ENCODE measurements around the gene NOS1. TPM values are rescaled to one million over a fixed set of nuclear protein-coding genes. Genes with fewer than 3 reads are reported as not detected.
"Not testable (repeated sequence)": the region's sequence is repeated elsewhere in the genome, so short reads cannot be mapped to it uniquely, and the experiment has no call there.

NOS1 gene
- total RNA-seq, 2 experiments from 2014 or later = not detected

DNA sequence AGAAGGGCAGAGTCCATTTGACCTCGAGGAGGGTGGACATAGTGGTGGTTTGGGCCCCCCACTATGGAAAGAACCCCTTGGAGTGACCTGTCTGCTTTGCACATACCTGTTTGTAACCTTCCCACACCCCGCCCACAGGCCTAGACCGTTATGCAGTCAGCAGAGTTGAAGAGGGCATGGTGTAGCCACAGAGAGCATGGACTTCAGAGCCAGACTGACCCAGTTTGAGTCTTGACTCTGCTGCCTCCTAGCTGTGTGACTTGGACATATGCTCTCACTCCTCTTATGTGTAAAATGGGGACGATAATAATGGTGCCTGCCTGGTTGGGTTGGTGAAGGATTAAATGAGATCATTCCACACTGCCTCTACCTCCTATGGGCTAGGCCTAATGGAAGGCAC lies 40.9 kb upstream of the NOS1 start:
- no peak for DNase-seq (ENCODE audit: low spot score)
- Histone ChIP-seq H3K36me3 (ENCODE audit: insufficient read depth, low read length) (no peaks in the 10 kb centered on the region), H4K20me1 (ENCODE audit: insufficient read depth, low read length) (no peaks in the 10 kb centered on the region), H3K27ac (ENCODE audit: low read depth, low read length, poor library complexity, severe bottlenecking) (no peak overlapping the region), H3K79me2 (ENCODE audit: insufficient read depth, low read depth, low read length) (no peaks in the 10 kb centered on the region), H3K4me2 (ENCODE audit: low read length) (no peak overlapping the region), H3K9me2 (ENCODE audit: insufficient read depth, low read length) (no peaks in the 10 kb centered on the region), H3K4me3 (ENCODE audit: low read depth, low read length, poor library complexity, severe bottlenecking) (no peak overlapping the region), H3K4me1 (ENCODE audit: insufficient read depth, low read length, poor library complexity, severe bottlenecking) (no peaks in the 10 kb centered on the region), H2AFZ (ENCODE audit: low read length) (no peak overlapping the region), H3K9me3 (ENCODE audit: low read length) (no peaks in the 10 kb centered on the region)
- intact Hi-C loops (cut with micrococcal nuclease; ENCODE audit: unreplicated experiment) = no loop called here
- ChIA-PET CTCF (ENCODE audit: unreplicated experiment) (no interaction called here), POLR2A (no interaction called here)
- TF ChIP-seq, protein P1, sequence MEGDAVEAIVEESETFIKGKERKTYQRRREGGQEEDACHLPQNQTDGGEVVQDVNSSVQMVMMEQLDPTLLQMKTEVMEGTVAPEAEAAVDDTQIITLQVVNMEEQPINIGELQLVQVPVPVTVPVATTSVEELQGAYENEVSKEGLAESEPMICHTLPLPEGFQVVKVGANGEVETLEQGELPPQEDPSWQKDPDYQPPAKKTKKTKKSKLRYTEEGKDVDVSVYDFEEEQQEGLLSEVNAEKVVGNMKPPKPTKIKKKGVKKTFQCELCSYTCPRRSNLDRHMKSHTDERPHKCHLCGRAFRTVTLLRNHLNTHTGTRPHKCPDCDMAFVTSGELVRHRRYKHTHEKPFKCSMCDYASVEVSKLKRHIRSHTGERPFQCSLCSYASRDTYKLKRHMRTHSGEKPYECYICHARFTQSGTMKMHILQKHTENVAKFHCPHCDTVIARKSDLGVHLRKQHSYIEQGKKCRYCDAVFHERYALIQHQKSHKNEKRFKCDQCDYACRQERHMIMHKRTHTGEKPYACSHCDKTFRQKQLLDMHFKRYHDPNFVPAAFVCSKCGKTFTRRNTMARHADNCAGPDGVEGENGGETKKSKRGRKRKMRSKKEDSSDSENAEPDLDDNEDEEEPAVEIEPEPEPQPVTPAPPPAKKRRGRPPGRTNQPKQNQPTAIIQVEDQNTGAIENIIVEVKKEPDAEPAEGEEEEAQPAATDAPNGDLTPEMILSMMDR (conservative IDR thresholded peaks at IDR 0.05; ENCODE audit: low read length) = no peak
- no peak for TF ChIP-seq EZH2phosphoT487 (IDR thresholded peaks at IDR 0.05; ENCODE audit: borderline replicate concordance, low read depth, low read length)
- BruUV-seq (replicated peaks) = no TSS peak

DNA sequence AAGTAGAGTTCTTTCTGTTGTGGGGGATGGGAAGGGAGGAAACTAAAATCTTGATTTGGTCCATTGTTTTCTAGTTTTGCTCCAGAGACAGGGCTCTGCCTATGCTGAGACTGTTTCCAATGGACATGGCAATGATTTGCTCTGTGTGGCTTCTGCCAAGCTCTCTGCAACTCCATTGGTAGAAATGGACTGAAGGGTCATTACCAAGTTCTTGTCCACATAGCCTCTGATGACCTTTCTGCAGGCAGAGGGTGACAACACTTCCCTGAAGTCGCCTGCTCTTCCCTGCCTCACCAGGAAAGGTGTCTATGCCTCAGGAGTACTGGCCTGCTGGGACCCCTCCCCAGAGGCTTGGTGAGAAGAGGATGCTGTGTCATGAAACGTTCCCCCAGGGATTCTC lies 39.5 kb upstream of the NOS1 start:
- Histone ChIP-seq H4K20me1 (ENCODE audit: insufficient read depth, low read length) (no peaks in the 10 kb centered on the region), H3K4me1 (ENCODE audit: insufficient read depth, low read length, poor library complexity, severe bottlenecking) (no peaks in the 10 kb centered on the region), H3K36me3 (ENCODE audit: insufficient read depth, low read length) (no peaks in the 10 kb centered on the region), H3K79me2 (ENCODE audit: insufficient read depth, low read depth, low read length) (no peaks in the 10 kb centered on the region), H3K9me3 (ENCODE audit: low read length) (no peaks in the 10 kb centered on the region), H2AFZ (ENCODE audit: low read length) (no peak overlapping the region), H3K4me2 (ENCODE audit: low read length) (no peak overlapping the region), H3K4me3 (ENCODE audit: low read depth, low read length, poor library complexity, severe bottlenecking) (no peak overlapping the region), H3K27ac (ENCODE audit: low read depth, low read length, poor library complexity, severe bottlenecking) (no peak overlapping the region), H3K9me2 (ENCODE audit: insufficient read depth, low read length) (no peaks in the 10 kb centered on the region)
- intact Hi-C loops (cut with micrococcal nuclease; ENCODE audit: unreplicated experiment) = no loop called here
- POLR2A ChIA-PET = no interaction called here
- TF ChIP-seq, protein P1 (conservative IDR thresholded peaks at IDR 0.05; ENCODE audit: low read length) = no peak
- no peak for TF ChIP-seq EZH2phosphoT487 (IDR thresholded peaks at IDR 0.05; ENCODE audit: borderline replicate concordance, low read depth, low read length)
- BruUV-seq (replicated peaks) = no TSS peak
- no peak for DNase-seq (ENCODE audit: low spot score)
- CTCF ChIA-PET (ENCODE audit: unreplicated experiment) = no interaction called here

DNA sequence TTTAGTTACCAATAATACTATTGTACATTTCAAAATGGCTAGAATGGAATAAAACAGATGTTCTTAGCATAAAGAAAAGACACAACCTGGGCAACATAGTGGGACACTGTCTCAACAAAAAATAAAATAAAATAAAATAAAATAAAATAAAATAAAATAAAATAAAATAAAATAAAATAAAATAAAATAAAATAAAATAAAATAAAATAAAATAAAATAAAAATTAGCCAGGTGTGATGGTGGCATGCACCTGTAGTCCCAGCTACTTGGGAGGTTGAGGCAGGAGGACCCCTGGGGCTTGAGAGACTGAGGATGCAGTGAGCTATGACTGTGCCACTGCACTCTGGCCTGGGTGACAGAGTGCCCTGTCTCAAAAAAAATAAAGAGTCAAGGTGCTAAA lies 37.1 kb upstream of the NOS1 start:
- POLR2A ChIA-PET; H3K27ac ChIP-seq (ENCODE audit: low read depth, low read length, poor library complexity, severe bottlenecking); H3K4me2 ChIP-seq (ENCODE audit: low read length); H3K36me3 ChIP-seq (ENCODE audit: insufficient read depth, low read length); intact Hi-C loops (cut with micrococcal nuclease; ENCODE audit: unreplicated experiment); H3K4me1 ChIP-seq (ENCODE audit: insufficient read depth, low read length, poor library complexity, severe bottlenecking); DNase-seq (ENCODE audit: low spot score); CTCF ChIA-PET (ENCODE audit: unreplicated experiment); H2AFZ ChIP-seq (ENCODE audit: low read length); BruUV-seq (replicated peaks); H4K20me1 ChIP-seq (ENCODE audit: insufficient read depth, low read length); H3K9me3 ChIP-seq (ENCODE audit: low read length); H3K9me2 ChIP-seq (ENCODE audit: insufficient read depth, low read length); H3K4me3 ChIP-seq (ENCODE audit: low read depth, low read length, poor library complexity, severe bottlenecking); H3K79me2 ChIP-seq (ENCODE audit: insufficient read depth, low read depth, low read length): not testable (repeated sequence)
